Renal cortex interstitium (tissue), 11 donors: ENCODE results near the gene SYNE2. TPM values are rescaled to one million over a fixed set of nuclear protein-coding genes. Genes with fewer than 3 reads are reported as not detected.

Experiments
- DNase-seq, 11 donors: peaks; one replicate each; pipeline ENCODE4 v3.0.0-alpha.2; 2013; ENCODE audit warnings: low read depth in 9 of 11, low spot score in 4 of 11; ENCODE audit errors: extremely low read depth in 1 of 11
- polyA plus RNA-seq, 3 donors: library from polyadenylated mRNA; unstranded; fragments of 120-200 nt; gene quantifications; one replicate each; pipeline ENCODE4 v1.2.1, GENCODE V29; 2013; ENCODE audit not compliant: insufficient read length in 3 of 3

The SYNE2 gene
- polyA plus RNA-seq, 3 donors, result 113 to 171 (median 131) TPM

DNA sequence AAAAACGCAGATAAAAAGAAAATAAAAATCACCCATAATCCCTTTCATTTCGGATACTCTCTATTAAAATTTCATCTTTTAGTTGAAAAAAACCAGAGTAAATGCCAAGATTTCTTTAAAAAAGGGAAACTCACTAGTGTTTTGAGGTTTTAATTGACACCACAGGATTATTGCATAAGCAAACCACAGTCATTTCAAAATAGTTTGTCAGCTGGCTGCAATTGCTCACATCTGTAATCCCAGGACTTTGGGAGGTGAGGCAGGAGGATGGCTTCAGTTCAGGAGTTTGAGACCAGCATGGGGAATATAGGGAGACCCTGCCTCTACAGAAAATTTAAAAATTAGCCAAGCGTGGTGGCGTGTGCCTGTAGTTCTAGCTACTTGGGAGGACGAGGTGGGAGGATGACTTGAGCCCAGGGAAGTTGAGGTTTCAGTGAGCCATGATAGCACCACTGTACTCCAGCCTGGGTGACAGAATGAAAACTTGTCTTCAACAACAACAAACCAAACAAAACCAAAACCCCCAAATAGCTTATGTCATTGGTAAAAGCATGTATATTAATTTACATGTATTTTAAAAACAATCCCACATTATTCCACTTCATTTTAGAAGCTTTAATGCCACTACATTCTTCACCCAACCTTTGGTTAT is 48.8 kb downstream of the SYNE2 start:
- no peak for DNase-seq

DNA sequence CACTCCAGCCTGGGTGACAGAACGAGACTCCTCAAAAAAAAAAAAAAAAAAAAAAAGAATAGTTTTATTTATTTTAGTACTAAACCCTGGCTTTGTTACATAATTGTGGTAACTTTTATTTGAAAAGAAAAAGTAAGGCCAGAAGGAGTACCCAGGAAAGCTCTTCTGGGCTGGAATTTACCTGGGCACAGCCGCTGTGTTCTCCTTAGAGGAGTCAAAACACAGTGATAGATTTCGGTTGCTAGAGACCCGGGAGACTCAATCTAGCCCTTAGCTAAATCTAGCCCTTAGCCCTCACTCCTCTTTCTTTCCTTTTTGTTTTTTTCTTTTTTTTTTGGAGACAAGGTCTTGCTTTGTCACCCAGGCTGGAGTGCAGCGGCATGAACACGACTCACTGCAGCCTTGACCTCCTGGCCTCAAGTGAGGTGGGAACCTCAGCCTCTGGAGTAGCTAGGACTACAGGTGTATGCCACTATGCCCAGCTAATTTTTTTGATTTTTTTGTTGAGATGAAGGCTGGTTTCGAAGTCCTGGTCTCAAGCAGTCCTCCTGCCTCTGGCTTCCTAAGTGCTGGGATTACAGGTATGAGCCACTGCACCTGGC is 49.7 kb downstream of the SYNE2 start:
- no peak for DNase-seq

DNA sequence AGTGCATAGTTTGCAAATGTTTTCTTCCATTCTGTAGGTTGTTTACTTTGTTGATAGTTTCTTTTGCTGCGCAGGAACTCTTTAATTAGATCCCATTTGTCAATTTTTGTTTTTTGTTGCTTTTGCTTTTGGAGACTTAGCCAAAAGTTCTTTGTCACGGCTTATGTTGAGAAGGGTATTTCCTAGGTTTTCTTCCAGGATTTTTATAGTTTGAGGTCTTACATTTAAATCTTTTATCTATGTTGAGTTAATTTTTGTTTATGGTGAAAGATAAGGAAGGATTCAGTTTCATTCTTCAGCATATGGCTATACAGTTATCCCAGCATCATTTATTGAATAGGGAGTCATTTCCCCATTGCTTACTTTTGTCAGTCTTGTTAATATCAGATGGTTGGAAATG is 51.9 kb downstream of the SYNE2 start:
- no peak for DNase-seq

DNA sequence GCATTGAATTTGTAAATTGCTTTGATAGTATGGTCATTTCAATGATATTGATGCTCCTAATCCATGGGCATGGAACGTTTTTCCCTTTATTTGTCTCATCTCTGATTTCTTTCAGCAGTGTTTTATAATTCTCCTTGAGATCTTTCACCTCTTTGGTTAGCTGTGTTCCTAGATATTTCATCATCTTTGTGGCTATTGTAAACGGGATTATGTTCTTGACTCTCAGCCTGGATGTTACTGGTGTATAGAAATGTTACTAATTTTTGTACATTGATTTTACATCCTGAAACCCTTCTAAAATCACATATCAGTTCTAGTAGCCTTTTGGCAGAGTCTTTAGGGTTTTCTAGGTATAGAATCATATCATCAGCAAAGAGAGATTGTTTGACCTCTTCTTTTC is 52.6 kb downstream of the SYNE2 start:
- DNase-seq, result no peak

DNA sequence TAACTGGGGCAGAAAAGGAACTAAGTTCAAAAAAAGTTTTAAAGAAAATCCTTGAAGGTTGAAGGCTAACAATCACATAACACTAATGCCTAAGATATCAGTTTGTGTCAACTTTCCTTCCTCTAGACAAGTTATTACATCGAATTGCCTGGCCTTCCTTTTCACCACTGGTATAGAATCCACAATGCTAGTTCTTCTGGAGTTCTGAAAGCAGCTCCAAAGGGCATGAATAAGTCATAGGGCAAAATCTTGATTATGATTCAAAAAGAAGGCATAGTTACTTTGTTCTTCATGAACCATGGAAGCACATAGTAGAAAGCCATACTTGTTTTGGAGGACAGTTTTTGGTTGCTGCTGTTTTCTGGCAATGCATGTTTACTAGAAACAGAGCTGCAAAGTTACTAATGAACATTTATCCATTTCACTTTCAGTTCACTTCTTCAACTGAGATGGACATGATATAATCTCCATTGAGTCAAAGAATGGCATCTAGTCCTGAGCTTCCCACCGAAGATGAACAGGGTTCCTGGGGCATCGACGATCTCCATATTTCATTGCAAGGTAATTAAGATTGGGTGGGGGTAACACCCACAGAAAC is 56.0 kb downstream of the SYNE2 start:
- DNase-seq, result no peak

DNA sequence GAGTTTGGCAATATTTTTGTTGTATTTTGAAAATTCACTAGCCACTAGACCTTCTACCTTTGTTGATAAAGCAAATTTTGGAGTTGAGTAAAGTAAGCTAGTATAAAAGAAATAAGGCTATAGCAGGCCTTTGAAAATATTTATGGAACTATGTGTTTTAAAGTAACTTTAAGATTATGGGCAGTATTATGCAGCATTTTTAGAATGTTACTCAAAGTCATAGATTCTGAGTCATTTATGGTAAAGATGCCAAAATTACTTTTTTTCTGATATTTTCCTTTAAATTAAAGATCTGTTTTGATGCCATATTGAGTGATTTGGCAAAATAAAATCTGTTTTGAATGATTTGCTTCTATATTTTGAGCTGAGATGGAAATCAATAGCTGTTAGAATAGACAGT is 57.2 kb downstream of the SYNE2 start:
- no peak for DNase-seq

DNA sequence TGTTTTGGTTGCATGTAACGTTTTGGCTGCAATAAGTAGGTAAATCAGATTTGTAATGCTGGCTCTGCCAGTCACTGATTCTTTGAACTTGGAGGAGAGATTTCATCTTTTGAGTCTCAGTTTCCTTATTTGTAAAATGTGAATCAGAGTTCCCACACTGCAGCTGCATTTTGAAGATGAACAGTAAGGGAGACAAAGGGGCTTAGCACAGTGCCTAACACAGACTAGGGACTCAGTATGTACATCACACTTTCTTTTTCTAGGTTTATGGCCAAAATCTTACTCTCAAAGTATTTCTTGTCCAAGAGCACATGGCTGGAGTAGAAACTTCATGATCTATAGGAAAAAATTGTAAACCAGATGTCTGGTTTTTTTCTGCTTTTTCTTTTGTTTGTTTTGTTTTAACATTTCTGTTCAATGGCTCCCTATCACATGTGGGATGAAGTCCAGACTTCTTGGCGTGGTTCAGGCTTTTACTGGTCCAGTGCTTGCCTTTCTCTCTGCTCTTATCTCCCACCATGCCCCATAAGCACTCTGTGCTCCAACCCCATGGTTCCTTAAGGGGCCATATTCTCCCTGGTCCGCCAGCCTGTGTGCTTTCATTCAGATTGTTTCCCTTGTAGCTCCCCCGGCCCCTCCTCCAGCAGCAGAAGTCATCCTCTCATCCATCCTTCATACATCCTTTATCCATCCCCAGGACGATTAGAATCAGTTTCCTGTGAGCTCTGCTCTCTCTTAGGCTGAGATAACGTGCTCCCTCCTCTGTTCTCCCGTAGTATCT is 58.0 kb downstream of the SYNE2 start:
- DNase-seq, result no peak

DNA sequence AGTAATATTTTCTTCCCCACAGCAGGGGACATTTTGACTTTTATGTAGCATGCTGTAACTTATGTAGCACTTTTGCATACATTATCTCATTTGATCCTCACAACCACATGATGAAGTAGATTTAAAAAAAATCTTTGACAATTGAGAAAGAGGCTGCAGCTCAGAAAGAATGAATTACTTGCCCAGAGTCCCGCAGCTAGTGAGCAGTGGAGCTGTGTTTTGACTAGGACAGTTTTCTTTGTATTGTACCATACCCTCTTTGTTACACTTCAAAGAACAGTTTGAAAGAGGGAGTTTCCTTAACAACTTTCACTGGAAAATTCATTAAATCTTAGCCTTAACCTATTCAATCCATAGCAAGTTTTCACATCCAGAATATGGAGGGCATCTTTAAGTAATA is 58.6 kb downstream of the SYNE2 start:
- no peak for DNase-seq

DNA sequence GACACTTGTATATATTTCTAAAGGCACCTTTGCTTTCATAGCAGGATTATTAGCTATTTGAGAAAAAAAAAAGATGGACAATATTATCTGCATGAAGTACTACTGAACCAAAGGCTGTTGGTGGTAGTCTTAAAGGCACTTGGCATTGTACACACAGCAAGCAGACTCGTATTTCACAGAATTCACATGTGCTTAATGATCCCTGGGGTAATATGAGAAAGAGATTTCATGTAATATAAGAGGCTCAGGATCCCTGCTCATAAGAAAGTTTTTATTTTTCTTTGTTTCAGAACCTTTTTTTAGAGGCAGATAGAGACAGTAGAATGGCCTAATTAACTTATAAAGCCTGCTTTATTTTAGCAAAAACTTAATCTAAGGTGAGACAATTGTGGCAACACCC is 59.5 kb downstream of the SYNE2 start:
- peak in 2 of 11 donors; percentile 46 to 64 for DNase-seq

DNA sequence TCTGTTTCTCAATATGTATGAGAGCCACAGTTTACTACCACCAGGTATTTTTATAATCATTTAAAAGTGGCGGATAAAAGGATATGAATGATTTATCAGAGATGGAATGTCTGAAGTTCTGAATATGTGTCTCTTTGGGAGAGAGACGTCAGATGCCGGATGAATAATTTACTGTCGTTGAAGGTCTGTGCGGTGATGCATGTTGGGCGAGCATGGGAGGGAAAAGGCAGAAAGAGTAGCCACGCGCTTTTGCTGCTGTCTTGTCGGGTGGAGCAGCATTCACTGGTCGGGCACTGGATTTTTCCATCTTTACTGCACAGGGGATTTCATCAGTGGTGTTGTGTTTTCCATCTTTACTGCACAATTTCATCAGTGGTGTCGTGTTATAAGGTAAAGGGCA is 65.6 kb downstream of the SYNE2 start:
- DNase-seq, result peak in 1 of 11 donors; percentile 11

DNA sequence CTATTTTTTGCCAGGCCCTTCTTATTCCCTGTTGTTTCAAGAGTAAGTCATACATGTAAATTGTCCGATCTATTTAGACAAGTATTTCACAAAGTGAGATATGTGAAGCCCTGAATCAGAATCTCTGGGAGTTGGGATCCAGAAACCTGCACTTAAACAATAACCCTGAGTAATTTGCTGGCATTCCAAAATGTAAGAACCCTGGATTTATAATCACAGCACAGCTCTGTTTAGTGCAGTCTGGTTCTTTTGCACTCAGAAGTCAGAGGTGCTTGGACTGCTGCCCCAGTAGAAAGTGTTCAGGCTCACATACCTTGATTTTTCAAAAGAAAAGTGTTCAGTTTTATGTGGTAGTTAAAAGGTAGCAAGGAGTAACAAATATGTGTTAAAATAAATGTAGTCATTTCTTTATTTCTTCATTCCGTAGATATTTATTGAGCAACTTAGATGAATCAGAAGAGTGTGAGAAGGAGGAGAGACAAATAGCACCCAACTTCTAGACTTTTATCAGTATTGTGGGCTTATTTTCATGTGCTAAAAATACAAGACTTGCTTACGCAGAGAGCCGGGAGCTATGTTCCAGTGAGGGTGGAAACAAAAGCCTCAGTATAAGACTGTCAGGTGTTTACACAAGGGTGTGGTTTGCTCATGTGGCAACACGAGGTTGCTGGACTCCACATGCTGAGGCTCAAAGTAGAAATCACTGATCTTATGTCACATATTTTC is 70.1 kb downstream of the SYNE2 start:
- no peak for DNase-seq

DNA sequence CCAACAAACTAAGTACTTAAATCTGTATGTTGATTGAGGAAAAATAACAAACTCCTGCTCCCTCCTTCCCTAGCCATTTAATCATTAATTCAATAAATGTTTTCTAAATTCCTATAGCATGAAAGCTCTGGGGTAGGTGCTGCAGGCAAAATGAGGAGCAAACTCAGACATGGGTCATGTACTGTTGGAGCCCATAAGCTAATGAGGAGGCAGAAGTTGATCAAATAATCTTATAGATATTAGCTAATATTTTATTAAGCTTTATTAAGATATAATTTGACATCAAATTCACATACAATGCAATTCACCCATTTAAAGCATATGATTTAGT is 70.6 kb downstream of the SYNE2 start:
- no peak for DNase-seq

DNA sequence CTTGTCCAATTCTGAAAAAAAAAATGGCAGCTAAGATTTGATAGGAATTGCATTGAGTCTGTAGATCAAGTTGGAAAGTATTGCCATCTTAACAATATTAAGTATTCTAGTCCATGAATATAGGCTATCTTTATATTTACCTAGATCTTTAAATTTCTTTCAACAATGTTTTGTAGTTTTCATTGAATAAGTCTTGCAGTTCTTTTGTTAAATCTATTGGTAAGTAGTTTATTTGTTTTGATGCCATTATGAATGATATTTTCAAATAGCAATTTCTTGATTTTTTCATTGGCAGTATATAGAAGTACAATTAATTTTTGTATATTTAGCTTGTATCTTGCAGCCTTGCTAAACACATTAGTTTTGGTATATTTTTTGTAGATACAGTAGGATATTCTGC is 71.6 kb downstream of the SYNE2 start:
- no peak for DNase-seq

DNA sequence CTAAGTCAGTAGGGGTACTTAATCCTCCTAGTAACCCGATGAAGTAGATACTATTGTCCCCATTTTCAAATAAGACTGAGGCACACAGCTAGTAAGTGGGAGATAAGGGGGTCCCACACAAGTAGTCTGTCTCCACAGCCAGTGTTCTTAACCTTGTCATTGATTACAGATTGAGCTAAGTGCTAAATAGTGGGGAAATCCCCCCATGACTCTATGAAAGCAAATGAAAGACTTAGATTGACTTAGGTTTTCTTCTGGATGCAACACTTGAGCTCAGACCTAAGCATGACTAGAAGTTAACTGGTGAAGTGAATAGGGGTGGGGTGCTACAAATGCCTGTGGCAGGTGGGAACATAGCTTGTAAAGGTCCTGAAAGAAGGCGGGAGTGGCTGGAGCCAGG is 73.8 kb downstream of the SYNE2 start:
- no peak for DNase-seq

DNA sequence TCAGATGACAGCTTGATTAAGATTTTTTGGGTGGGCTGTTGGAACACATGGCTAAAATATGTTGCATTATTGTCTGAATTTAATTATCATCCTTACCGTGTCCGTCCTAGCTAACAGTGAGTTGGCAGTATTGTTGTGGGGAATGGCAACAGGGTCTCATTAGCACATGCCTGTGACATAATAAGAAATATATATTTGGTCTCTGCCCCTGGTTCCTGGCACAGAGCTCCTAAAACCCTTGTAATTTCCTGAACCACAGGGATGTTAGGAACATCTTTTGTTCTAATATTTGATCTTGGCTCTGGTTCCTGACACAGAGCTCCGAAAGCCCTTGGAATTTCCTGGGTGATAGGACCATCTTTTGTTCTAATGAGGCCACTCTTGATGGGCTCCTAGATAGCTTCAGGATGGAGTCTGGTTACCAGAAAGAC is 76.0 kb downstream of the SYNE2 start:
- no peak for DNase-seq

DNA sequence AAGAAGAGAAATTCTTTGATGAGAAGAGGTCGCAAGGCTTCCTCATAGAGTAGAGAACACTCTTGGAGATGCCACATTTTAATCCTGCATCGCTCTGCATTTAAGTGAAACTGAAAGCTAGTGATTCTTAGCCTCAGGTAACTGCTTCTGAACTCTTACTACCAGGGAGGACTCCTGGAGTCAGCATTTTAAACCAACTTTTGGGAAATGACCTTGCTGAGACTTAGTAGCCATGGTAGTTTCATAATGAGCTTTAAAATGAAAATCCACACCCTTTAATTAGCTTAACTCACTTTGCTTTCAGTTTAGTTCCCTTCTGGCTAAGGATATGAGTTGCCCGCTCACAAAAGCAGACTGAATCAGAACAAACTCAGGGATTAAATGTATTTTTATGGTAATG is 80.3 kb downstream of the SYNE2 start:
- no peak for DNase-seq

DNA sequence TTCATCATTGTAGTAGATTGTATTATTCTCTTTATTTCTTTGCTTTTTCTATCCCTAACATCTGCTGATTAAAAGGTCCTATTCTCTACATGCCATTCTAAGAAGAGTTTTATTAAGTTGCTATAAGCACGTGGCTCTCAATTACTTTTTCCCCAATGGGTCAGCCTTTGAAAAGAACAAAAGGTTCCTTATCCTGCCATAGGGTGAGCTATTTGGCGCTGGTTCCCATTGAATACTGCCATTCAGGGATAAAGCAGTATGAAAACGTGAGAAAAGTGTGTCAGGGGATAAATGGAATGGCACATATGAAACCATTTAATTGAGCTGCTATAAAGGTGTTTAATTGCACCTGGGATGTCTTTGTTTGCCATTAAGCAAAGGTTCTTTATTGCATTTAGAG is 80.9 kb downstream of the SYNE2 start:
- DNase-seq, result no peak

DNA sequence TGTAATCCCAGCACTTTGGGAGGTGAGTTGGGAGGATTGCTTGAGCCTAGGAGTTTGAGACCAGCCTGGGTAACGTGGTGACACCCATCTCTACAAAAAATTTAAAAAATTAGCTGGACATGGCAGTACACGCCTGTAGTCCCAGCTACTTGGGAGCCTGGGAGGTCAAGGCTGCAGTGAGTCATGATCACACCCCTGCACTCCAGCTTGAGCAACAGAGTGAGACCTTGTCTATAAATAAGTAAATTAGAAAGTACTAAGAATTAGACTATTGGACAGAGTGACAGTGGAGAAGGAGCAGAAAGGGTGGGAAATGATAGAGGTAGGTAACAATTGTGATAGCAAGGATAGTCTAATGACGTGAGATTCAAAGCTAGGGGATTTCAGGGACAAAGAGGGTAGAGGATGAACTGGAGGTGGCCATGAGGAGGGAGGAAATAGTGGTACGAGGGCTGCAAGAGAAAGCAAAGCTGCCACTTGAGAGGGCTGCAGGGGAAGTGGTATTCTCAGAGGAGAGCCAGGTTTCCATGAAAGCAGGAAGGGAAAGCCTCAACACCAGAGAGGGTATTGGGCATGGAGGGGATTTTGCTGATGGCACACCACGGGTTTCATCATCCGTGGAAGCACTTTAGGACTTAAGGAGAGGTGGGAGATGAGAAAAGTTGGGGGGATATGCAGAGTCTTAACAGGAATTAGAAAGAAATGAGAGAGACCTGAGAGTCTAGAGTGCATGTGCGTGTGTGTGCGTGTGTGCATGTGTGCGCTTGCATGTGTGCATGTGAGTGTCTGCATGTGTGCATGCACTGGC is 85.6 kb downstream of the SYNE2 start:
- DNase-seq, result no peak

DNA sequence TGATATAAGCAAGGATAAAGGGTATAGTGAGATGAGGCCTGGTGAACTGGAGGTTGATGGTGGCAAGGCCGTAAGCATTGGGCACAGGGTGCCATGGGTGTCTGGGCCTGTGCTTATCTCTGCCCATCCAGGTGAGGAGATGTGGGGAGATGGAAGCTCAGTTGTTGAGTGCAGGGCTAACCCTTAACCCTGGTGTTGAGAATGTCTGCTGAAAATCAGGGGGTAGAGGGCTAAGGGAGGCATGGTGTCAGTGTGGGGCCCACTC is 86.1 kb downstream of the SYNE2 start:
- no peak for DNase-seq
